Putamen (tissue), 1 donor: ENCODE results near the gene FUT3.
"Not testable (repeated sequence)": the region's sequence is repeated elsewhere in the genome, so short reads cannot be mapped to it uniquely, and the experiment has no call there.

Experiments
- DNase-seq: peaks from one replicate; pipeline ENCODE4 v3.0.0-alpha.2; 2016; ENCODE audit warnings: low spot score

The FUT3 gene

DNA sequence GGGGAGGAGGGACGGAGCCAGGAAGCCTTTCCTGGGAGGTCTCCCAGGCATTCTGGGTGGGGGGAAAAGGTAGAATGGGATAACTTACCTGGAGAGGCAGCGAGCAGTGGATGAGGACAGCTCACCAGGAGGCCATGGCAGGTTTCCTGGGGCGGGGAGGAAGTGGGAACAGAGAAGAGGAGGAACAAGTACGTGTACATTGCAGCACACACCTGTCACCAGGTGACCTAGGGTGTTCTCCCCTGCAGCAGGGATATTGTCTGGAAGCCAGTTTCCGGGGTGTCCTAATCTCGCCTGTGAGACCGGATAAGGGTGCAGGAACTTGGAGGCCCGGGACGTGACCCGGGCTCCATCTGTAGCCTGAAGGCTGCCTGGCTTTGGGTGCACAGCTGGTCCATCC is at the start of gene FUT3:
FUT3 (minus strand) TSS at position 148 of the 400 bp plus-strand sequence.
- no peak for DNase-seq

DNA sequence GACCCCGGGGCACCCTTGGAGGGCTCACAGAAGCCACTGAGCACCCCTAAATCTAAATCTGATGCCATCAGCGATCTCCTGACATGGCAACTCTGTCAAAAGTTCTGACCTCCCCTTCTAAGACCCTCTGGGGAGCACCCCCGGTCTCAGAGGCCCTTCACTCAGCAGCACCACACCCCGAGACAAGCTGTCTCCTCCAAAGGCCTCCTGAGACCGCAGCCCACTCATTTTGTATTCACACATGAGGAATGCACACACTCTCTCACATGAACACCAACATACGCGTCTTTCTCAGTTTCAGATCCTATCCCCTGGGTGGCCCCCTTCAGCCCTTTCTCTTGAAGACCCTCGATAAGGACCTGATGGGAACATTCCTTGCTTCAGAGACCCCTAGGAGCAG is 49.7 kb upstream of the FUT3 start:
- no peak for DNase-seq

GRCh38 chr19:5899728-5900526 is 48.7 kb upstream of the FUT3 start:
- no peak for DNase-seq

GRCh38 chr19:5897189-5897969 is 46.1 kb upstream of the FUT3 start:
- DNase-seq, result no peak

DNA sequence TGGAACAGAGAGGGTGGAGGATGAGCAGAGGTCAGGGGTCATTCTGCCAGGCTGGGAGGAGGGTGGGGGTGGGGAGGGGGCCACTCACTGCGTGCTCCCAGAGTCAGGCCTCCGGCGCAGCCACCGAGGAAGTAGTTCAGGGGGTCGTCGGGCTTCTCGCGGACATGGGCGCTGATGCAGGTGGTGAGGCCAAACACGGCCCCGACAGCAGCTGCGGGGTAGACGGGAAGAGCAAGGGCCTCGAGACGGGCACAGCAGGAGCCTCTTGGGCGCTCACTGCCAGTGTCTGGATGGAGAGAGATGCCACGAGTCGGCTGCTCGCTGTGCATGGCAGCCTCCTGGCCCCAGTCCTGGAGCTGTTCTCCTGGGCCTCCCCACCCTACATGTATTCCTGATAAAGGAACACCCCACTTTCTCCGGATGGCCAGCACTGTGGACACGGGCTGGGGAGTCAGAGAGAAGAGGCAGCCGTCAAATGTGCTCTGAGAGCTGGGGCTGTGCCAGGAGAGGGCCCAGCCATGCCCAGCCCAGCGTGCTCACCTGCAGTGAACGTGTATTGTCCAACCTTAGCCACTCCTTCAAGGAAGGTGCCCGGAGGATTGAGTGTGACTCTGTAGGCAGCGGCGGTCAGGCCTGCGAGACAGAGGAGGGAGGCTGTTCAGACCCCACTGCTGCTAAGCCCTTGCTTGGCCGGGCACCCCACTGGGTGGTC is 45.3 kb upstream of the FUT3 start:
- DNase-seq, result no peak

GRCh38 chr19:5895890-5896289 is 44.6 kb upstream of the FUT3 start:
- DNase-seq, result no peak

- DNase-seq, result no peak
These were observed 44.2 kb upstream of the FUT3 start for GRCh38 chr19:5895409-5895808.

- DNase-seq, result no peak
These were observed 43.6 kb upstream of the FUT3 start for GRCh38 chr19:5894704-5895349.

- DNase-seq, result no peak
These were observed 42.9 kb upstream of the FUT3 start for GRCh38 chr19:5893907-5894703.

- no peak for DNase-seq
These were observed 42.2 kb upstream of the FUT3 start for GRCh38 chr19:5893296-5893903.

DNA sequence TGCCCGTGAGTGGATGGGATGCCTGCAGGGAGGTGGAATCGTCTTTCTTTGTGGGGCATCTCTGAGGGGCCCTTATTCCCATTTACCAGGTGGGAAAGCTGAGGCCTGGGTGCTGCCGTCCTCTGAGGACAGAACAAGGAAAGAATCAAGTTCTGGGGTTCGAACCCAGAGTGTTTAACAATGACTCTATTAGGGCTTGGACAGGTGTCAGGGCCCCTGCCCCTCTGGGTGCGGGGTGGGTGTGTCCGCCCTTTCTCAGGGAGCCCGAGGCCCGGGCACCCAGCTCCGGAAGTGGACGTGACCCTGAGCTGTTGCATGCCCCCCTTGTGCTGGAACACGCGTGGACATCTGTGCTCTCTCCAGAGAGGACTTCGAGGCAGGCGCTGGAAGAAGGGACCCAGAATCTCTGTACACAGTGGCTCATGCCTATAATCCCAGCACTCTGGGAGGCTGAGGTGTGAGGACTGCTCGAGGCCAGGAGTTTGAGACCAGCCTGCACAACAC is 41.6 kb upstream of the FUT3 start:
- DNase-seq, result no peak

- DNase-seq, result no peak
These were observed 40.9 kb upstream of the FUT3 start for GRCh38 chr19:5891938-5892771.

DNA sequence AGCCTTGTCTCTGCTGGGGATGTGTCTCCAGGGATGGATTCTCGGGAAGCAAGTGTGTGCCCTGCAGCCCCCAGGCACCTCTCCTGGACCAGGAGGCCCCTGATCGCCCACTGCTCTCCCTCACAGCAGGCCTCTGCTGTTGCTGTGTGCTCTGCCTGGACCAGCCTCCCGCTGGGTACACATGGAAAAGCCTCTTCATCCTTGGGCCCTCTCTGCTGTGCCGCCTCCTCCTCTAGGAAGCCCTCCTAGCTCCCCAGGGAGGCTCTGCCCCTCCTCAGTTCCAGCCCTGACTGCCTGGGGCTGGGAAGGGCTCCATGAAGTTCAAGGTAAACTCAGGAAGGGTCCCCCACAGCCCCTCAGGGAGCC is 40.3 kb upstream of the FUT3 start:
- no peak for DNase-seq

- DNase-seq, result no peak
These were observed 38.9 kb upstream of the FUT3 start for GRCh38 chr19:5890099-5890498.

GRCh38 chr19:5889288-5889971 is 38.2 kb upstream of the FUT3 start:
- no peak for DNase-seq

- not testable (repeated sequence) for DNase-seq
These were observed 33.0 kb upstream of the FUT3 start for GRCh38 chr19:5884065-5884811.

DNA sequence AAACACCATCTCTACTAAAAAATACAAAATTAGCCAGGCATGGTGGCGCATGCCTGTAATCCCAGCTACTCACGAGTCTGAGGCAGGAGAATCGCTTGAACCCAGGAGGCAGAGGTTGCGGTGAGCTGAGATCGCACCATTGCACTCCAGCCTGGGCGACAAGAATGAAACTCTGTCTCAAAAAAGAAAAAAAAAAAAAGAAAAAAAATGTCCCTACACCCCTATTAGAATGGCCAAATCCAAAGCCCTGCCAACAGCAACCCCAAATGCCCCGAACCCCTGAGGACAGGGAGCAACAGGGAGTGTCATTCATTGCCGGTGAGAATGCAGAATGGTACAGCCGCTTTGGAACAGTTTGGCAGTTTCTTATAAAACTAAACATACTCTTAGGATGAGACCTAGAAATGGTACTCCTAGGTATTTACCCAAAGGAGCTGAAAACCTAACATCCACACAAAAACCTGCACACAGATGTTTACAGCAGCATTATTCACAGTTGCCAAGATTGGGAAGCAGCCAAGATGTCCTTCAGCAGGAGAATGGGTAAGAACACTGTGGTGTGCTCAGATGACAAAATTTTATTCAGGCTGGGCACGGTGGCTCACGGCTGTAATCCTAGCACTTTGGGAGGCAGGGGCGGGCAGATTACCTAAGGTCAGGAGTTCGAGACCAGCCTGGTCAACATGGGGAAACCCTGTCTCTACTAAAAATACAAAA is 32.1 kb upstream of the FUT3 start:
- DNase-seq, result not testable (repeated sequence)

GRCh38 chr19:5882421-5882968 is 31.2 kb upstream of the FUT3 start:
- no peak for DNase-seq
